Upper lobe of right lung (tissue), 1 donor: ENCODE results near the gene FGD3. TPM values are rescaled to one million over a fixed set of nuclear protein-coding genes. Genes with fewer than 3 reads are reported as not detected.

Source experiments
- ATAC-seq: fragments of 200-7000 bp; cut with Tn5 transposase; one replicate; pipeline ENCODE4 v1.9.1; 2020; ENCODE audit warnings: mild to moderate bottlenecking, moderate library complexity
- DNase-seq: peaks from one replicate; pipeline ENCODE4 v3.0.0-alpha.2; 2020
- H3K27ac ChIP-seq: fragments of 200-600 bp; one replicate; pipeline ENCODE4 v1.8.0; 2022
- H3K27me3 ChIP-seq: fragments of 200-600 bp; one replicate; pipeline ENCODE4 v1.8.0; 2022; ENCODE audit warnings: mild to moderate bottlenecking
- H3K36me3 ChIP-seq: fragments of 200-600 bp; one replicate; pipeline ENCODE4 v1.8.0; 2022
- H3K4me1 ChIP-seq: fragments of 200-600 bp; one replicate; pipeline ENCODE4 v1.8.0; 2022
- H3K4me3 ChIP-seq: fragments of 200-600 bp; one replicate; pipeline ENCODE4 v1.8.0; 2022; ENCODE audit warnings: mild to moderate bottlenecking
- H3K9me3 ChIP-seq: fragments of 200-600 bp; one replicate; pipeline ENCODE4 v1.8.0; 2022
- CTCF ChIP-seq: fragments of 200-600 bp; IDR thresholded peaks from one replicate; pipeline ENCODE4 v1.8.0; 2022; ENCODE audit warnings: antibody characterized with exemption
- intact Hi-C: fragments of 100-400 bp; cut with DNase I; formaldehyde crosslinking; loops from one replicate; pipeline ENCODE4 v1.11.0; 2022
- total RNA-seq: library from RNA; stranded (reverse); fragmentation: NEBNext Ultra II Directional; extraction: Animal tissue kit (Norgen Biotek cat#: 25700); gene quantifications from one replicate; pipeline ENCODE4 v1.2.1, GENCODE V29; 2021
- donor health status: DM: no; HTN: yes; CAD: no; lungs with severe emphysema.

The FGD3 gene
- total RNA-seq, 1 donor from 2014 or later = 21.6 TPM

- ATAC-seq = no peak
- no peak for DNase-seq
- H3K4me1 ChIP-seq = peaks cover 34% of the 10 kb centered on the region
- H3K36me3 ChIP-seq = no peaks in the 10 kb centered on the region
- TF ChIP-seq CTCF = no peak
- intact Hi-C loops = no loop called here
- H3K27me3 ChIP-seq = no peaks in the 10 kb centered on the region
- no peaks in the 10 kb centered on the region for H3K9me3 ChIP-seq
- H3K4me3 ChIP-seq = no peak overlapping the region
- H3K27ac ChIP-seq = no peak overlapping the region
Observed at GRCh38 chr9:93061791-93062763, 114.8 kb downstream of the FGD3 start.

- H3K4me1 ChIP-seq = peaks cover 25% of the 10 kb centered on the region
- intact Hi-C loops = no loop called here
- ATAC-seq (peak; percentile 74), DNase-seq (no peak)
- no peaks in the 10 kb centered on the region for H3K9me3 ChIP-seq
- H3K36me3 ChIP-seq = no peaks in the 10 kb centered on the region
- no peak overlapping the region for H3K27ac ChIP-seq
- H3K27me3 ChIP-seq = no peaks in the 10 kb centered on the region
- no peak overlapping the region for H3K4me3 ChIP-seq
- TF ChIP-seq CTCF = no peak
Observed at GRCh38 chr9:93064392-93065134, 117.2 kb downstream of the FGD3 start.

GRCh38 chr9:93065135-93065720 lies 117.9 kb downstream of the FGD3 start:
- H3K36me3 ChIP-seq = no peaks in the 10 kb centered on the region
- DNase-seq (no peak), ATAC-seq (no peak)
- no peak for TF ChIP-seq CTCF
- peaks cover 18% of the 10 kb centered on the region for H3K4me1 ChIP-seq
- H3K4me3 ChIP-seq = no peak overlapping the region
- intact Hi-C loops = no loop called here
- H3K9me3 ChIP-seq = no peaks in the 10 kb centered on the region
- H3K27ac ChIP-seq = no peak overlapping the region
- H3K27me3 ChIP-seq = no peaks in the 10 kb centered on the region

GRCh38 chr9:93066978-93067603 lies 119.8 kb downstream of the FGD3 start:
- H3K4me1 ChIP-seq = peaks cover 7% of the 10 kb centered on the region
- intact Hi-C loops = no loop called here
- H3K27me3 ChIP-seq = no peaks in the 10 kb centered on the region
- H3K36me3 ChIP-seq = no peaks in the 10 kb centered on the region
- DNase-seq = no peak
- no peak overlapping the region for H3K4me3 ChIP-seq
- TF ChIP-seq CTCF = no peak
- ATAC-seq = no peak
- H3K27ac ChIP-seq = no peak overlapping the region
- no peaks in the 10 kb centered on the region for H3K9me3 ChIP-seq

GRCh38 chr9:93068956-93069355 lies 121.6 kb downstream of the FGD3 start:
- no peak overlapping the region for H3K27ac ChIP-seq
- intact Hi-C loops = no loop called here
- ATAC-seq (no peak), DNase-seq (no peak)
- no peak overlapping the region for H3K4me3 ChIP-seq
- H3K36me3 ChIP-seq = no peaks in the 10 kb centered on the region
- peaks cover 9% of the 10 kb centered on the region for H3K4me1 ChIP-seq
- no peak for TF ChIP-seq CTCF
- no peaks in the 10 kb centered on the region for H3K27me3 ChIP-seq
- H3K9me3 ChIP-seq = no peaks in the 10 kb centered on the region
